GM18858 (cell line): ENCODE data around the gene ERC2.

Experiments used
- ATAC-seq: cut with Tn5 transposase; IDR thresholded peaks from one replicate; pipeline ENCODE4 v1.9.1; 2021; ENCODE audit not compliant: unreplicated experiment

The ERC2 gene

DNA sequence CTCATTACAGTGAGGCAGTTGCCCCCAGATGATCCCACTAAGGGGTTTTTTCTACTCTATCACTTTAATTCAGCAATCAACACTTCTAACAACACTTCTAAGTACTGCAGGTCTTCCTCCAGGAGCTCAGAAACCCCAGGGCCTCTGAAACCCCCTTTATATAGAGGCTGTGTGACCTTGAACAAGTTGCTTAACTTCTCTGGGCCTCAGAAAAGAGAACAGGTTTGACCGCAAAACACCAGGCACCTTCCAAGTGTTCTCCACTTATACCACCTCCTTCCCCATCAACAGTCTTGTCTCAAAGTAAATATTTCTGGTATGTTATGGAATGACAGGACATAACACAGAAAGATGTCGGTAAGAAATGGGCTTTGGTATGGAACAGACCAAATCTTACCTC is 895.5 kb downstream of the ERC2 start:
- no peak for ATAC-seq

DNA sequence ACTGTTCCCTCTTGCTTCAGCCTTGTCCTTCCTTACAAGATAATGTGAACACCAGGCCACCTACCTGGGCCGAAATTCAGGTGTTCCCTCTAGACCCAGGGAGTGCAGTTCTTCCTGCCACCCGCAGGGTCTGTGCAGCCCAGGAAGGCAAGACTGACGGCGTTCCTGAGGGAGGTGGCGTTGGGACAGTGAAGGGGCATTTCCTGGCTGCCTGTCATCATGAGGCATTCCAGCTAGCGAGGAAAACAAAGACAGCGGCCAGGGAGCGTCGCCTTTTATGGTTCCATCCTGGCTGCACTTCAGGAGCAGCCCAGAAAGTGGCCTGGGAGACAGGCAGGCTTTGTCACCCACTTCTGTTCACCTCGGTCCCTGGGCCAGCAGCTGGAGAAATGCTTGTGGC is 896.4 kb downstream of the ERC2 start:
- no peak for ATAC-seq

DNA sequence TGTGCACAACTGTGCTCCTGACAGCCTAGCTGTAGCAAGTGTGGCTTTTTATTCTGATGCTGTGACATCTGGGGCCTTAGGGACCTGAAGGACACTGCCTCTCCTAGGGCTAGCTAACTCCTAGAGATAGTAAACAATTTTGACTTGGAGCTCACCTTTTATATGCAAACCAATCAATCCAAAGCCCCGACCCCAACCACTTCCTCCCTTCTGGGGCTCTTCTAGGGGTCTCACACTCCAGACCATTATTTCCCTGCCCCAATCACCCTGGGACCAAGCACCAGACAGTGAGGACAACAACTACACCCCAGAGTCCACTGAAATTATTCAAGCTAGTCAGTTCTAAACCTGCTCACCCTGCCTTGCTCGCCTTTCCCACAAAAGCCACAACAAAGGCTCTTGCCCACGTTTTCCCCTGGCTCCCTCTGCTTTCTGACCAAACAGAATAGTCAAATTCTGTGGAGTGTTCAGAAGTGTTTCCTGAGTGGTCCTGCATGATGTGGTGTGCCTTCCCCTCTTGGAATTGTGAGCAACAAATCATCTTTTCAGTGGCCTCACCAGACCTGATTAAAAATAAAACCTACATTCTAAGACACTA is 897.0 kb downstream of the ERC2 start:
- no peak for ATAC-seq

DNA sequence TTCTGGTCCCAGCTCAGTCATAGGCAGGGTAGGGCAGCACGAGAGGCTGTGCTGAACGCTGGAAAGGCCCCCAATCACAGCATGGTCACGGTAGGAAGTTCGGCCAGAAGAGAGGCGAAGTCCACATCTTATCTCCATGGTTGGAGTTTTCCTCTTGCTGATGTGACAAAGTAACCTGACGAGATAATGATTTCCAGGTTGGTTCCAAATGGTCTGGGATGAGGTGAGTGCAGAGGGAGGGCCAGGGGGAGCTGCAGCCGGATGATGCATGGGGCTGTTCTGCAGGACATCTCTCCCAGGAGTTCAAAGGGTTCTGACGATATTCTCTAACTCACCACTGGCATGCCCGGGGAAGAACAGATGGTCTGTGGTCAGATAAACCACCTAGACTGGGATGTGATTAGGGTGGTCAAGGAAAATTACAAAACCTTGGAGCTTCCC is 898.0 kb downstream of the ERC2 start:
- no peak for ATAC-seq

DNA sequence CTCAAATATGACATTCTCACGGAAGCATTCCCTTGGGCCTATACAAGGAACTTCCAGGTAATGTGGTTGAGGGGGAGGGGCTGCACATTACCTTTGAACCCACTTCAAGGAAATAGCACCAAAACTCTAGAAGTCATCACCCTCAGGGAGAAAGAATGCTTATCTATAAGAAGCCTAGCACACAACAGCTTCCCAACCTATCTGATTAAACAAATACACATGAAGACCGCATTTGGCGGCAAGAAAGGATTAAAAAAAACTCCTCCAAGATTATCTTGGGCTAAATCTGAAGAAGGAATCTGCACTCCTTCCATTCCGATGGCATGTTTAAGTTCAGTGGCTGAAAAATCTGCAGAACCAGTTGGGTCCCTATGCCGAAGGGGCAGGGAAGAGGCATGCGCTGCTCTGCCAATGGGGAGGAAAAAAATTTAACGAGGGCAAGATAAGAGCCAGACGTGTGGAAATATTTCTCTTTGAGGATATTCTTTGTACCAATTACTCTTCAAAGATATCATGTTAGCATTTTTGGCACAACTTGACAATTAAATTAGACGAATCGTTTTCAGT is 899.2 kb downstream of the ERC2 start:
- ATAC-seq, result no peak

DNA sequence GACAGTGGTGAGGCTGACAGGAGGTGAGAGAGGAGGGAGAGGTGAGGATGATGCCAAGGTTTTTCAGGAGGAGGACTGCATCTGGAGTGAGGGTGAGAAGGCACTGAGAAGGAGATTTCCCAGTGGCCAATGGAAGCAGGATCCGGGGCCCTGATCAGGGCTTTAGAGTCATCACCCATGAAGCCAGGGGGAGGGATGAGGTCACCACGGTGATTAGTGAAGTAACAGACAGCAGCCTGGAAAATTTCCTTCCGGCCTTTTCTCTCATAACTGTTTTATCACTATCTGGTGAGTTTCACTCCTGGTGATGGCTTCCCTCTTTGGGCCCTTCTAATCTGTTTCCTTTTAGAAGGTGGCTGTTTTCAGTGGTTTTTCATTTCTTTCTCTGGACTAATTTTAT is 900.7 kb downstream of the ERC2 start:
- no peak for ATAC-seq

DNA sequence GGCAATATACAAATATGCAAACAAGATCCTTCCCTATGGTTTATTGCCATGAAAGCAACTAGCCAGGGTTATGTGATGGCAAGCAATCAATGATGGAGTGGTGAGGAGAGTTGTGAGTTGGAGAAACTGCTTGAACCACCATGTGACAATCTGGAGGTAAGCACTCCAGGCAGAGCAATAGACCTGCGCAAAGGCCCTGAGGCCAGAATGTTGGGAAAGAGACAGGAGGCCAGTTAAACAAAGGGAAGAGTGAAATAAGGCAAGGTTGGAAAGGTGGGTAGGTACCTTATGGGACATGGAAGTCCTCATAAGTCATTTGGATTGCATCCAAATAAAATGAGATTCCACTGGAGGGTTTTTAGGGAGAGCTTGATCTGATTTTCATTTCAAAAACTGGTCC is 901.1 kb downstream of the ERC2 start:
- no peak for ATAC-seq

DNA sequence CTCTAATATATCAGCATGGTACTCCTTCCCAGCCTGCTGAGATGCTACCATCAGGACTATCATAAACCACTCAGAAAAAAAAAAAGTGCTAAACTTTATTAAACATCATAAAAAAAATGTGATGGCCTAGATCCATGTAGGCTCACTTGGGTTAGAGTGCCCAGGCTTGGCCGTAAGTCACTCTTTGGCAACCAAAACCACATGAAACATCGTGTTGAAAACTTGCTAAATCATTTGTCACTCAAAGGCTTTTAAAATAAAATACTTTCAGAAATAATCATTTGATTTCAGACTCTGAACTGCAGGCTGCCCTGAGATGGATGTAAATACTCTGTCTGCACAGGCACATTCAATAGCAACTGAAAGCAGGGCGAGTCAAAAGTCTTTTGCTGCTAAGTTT is 902.7 kb downstream of the ERC2 start:
- ATAC-seq, result no peak

DNA sequence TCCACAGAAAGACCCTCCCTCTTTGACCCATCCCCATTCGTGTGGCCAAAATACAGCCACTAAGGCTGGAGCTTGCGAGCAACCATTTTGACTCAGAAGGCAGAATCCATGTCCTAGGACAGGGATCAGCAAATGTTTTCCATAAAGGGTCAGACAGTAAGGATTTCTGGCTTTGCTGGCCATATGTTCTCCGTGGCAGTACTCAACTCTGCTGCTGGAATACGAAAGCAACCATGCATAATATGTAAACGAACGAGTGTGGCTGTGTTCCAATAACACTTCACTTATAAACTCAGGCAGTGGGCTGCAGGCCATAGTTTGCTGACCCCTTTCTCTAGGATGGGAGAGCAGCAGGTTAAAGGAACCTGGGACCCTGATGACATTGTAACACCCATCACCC is 903.5 kb downstream of the ERC2 start:
- ATAC-seq, result no peak

DNA sequence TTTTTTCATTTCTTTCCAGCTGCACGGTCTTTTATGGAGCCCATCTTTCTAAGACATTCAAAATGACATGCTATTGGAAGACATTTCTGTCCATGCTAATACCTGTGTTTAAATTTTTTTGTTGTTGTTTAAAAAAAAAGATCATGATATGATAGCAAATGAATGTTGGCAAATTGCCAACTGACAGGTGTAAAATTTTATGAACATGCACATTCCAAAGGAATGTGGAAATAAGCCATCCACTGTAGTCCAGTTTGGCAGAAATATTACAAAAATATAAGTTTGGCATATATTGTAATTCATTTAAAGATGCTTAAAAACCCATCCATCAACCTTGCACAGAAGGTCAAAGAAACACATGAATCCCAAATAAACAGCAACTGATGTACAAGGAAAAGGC is 905.6 kb downstream of the ERC2 start:
- ATAC-seq, result no peak

DNA sequence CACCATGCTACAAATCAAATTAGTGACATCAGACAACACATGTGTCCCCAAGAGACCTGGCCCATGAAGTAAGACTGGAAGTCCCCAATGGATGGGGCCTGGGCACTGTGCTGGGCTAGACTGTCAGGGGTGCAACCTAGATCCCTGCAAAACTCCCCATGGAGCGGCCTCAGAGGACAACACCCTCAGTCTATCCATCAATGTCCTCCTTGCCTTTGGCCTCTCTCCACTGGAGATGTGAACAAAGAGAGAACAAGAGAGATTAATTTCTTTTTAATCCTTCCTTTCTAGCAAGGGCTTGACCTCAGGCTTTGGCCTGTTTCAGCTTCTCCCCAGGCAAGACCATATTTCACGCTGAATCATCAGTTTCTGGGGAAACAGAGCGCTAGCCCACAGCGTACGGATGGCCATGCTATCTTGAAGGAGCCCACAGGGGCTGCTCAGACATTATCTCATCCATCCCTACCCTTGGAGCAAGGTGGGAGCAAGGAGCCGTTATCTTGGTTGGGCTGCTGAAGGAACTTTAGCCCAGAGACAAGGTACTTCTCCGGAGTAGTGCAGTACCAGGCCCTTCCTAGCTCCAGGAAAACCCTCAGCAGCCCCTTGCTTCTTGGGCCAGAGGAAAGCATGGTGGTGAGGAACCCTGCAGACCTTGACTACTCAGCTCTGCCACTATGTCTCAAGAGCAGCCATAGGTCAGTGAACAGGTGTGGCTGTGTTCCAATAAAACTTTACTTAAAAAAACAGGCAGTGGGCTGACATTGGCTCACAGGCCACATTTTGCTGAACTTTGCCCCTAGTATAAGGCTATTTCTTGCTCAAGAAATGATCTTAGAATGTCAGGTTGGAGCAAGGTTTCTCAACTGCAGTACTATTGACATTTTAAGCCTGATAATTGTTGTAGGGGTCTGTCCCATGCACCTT is 908.5 kb downstream of the ERC2 start:
- ATAC-seq, result no peak

DNA sequence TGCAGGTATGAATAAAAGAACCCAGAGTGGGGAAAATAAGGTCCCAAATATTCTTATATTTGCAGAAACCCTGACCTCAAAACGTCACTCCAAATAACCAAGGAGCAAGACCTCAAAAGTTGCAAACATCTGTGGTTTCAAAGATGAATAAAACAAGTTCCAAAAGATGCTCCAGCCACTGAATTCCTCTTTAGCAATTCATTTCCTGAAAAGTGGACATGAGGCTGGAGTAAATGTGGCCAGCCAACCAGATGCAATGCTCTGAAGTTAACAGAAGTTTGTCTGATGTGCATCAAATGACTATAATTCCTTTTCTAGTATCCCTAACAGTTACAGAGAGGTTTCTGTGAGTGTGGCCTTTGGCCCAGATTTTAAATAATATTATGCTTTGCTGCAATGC is 910.0 kb downstream of the ERC2 start:
- no peak for ATAC-seq

DNA sequence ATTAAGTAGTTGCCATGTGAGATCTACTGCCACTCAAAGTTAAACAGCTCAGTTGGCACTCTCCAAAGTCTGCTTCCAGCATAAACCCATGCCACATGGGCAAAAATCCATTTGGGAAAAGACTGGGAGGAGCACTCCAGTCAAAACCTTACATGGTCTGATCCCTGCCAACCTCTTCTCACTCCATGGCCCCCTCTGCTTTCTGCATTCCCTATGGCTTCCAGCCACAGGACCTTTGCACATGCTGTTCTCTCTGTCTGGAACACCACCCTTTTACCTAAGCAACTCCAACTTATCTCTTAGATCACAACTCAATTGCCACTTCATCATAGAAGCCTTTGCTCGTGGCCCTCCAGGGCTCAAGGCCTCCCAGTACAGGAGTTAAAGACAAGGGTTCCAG is 910.7 kb downstream of the ERC2 start:
- no peak for ATAC-seq

DNA sequence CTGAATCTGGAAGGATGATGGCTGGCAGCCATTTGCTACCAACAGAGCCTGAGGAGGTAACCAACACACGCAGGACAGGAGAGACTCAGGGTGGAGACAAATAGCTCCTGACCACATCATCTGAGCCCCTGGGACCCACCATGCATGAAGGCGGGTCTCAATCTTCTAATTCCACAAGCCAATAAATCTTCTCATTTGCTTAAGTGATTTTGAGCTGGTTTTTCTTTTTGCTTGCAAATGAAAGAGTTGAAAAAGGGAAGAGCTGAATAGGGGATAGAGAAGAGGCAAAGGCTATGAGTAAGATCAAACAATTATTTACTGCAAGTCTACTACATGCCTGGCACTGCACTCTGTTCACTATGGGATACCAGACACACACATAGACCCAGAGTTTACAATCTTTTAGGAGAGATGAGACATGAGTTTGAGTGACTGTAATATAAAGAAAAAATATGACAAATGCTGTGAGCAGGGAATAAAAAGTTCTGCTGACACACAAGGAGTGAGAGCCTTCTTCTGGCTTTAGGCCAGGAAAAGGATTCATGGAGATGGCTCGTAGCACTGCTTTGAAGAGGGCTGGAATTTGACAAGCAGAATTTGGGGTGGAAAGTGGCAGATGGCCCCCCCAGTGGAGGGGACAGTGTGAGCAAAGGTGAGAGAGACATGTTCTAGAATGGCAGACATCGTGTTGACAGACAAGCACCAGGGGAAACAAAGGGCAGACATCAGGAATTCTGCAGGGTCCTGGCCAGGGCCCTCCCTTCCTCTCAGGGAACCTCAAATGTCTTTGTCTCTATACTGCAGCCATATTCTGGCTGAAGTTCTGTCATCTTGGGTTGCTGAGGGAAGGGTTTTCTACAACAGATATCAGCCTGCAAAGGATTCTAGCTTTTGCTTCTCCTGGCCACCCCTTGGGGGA is 911.4 kb downstream of the ERC2 start:
- no peak for ATAC-seq

DNA sequence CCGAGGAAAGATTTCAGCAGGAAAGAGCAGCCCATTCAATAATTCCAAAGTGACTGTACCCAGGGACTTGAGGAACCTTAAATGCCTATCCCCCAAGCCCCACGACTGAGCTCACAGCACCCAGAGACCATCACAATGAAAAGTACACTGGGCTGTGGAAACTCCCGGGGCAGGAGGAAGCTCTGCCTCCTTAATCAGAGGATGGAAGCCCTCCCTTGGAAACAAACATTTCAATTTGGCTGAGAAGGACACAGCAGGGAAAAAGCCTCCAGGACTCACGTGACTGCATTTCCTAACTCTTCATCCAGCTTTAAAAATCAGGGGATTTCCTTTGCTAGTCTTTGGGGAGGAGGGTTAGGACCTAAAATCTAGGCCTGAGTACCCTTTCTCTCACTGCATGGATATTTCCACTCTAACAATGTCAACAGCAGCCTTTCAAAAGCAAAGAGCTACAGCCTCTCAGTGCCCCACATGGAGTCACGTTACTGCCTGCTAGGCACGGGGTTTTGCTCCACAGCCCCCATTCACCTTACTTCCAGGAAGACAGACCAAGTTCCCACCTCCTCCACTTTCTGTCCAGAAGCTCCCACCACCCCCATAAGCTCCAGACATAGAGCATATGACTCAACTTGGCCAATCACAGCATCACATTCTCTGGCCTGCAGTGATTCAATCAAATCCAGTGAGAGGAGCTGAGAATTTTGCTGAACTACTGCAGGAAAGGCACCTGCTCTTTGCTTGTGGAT is 912.2 kb downstream of the ERC2 start:
- ATAC-seq, result no peak

DNA sequence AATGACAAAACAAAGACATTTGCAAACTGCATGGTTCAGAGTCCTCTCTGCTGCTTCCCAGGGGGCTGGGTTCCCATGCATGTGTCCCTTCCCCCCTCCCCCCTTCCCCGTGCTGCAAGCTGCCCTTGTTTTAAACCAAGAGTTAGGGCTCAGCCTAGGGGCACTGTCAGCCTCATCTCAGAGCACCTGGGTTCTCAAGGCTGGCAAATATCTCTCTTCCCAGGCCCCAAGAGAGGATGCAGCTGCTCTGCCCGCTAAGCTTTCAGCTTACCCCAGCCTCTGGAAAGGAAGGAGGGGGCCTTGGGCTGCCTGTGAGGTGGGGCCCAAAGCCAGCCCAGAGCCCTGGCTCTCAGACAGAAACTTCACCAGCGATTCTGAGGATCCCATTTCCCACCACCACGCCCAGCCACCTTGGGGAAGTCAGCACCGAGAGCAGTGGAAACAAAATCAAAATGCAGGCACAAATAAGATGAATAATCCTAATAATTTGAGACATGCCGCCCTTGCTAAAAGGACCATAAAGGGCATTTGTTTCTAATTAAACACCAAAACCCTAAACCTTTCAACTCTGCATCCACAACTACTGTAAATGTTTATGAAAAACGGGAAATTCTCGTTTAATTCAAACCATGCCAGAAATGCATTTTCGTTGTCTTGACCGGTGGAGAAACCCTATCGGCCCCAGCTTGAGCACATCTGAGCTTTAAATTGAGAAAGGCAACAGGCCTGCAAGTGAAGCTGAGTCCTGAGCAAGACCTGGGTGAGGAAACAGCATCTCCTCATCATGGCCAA is 913.4 kb downstream of the ERC2 start:
- no peak for ATAC-seq

DNA sequence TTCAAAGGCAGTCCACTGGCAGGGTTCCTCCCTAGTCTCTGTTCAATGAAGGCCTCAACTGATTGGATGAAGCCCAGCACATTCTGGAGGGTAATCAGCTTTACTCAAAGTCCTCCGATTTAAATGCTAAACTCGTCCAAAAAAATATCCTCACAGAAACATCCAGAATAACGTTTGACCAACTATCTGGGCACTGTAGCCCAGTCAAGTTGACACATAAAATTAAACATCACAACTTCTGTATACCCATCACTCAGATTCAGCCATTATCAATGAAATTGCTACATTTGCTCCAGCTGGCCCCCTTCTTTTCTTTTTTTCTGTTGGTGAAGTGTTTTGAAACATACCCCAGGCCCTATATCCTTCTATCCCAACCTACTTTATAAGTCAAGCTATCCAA is 916.6 kb downstream of the ERC2 start:
- no peak for ATAC-seq

DNA sequence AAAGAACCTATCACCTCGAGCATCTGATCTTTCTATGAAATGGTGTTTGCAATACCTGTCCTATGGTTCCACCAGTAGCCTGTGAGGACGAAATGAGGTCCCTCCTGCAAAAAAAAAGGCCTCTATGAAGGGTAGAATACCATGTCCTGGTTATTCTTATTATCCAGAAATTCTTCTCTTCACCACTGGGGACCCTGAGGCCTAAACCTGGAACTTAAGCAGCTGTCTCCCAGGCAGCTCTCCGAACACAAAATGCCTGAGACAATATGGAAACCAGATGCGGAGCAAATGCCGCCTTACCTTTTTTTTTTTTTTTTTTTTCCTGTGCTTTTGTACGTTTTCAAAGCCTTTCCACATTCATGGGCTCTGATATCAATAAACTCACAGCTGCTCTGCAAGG is 919.1 kb downstream of the ERC2 start:
- ATAC-seq, result no peak

DNA sequence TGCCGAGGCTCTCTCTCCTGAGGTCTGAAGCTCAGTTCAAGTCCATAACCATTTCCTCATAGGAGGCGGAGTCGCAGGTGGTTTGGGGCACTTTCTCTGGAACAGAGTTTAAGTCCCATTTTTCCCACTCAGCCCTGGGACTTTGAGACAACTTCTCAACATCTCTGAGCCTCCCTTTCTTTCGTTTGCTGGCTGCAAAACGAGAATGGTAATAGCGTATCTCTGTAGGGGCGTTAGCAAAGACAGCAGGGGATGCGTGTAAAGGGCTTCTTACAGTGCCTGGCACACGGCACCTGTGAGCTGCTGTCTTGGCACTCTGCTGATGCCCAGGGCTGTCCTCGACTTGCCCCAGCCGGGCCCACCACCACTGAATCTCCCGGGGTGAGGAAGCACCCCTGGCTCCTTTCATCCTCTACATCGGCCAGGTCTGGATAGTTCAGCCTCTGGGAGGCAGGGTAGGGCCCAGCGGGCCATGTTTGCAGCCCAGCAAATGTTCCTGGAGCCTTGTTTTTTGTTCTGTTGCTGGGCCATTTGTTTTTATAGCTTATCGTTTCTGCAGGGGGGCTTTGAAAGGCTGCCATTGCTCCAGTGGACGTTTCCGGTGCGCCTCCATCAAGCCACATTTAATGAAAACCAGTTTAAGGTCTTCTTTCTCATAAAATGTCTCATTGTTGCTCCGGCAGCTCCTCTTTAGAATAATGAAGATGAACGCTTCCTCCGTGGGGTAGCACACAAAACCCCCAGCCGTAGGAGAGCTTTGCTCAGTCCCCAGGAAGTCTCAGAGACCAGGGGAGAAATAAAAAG is 921.2 kb downstream of the ERC2 start:
- no peak for ATAC-seq
